Measurements from ENCODE around the gene LCAT.
"Not testable (repeated sequence)": the region's sequence is repeated elsewhere in the genome, so short reads cannot be mapped to it uniquely, and the experiment has no call there.

The LCAT gene

GRCh38 chr16:67940446-67941089 lies 3.4 kb downstream of the LCAT start:
- Histone ChIP-seq H3K4me3 (ENCODE audit: insufficient read depth, low read depth, low read length, poor library complexity, severe bottlenecking) (no peak overlapping the region), H3K36me3 (ENCODE audit: control insufficient read depth, insufficient read depth, low read length) (peaks cover 11% of the 10 kb centered on the region), H3K9me3 (ENCODE audit: control insufficient read depth, low read length) (no peaks in the 10 kb centered on the region), H3K27ac (ENCODE audit: insufficient read depth, low read length, poor library complexity, severe bottlenecking) (no peak overlapping the region), H3K4me1 (ENCODE audit: control insufficient read depth, insufficient read depth, low read length, poor library complexity, severe bottlenecking) (peaks cover 26% of the 10 kb centered on the region), H3K27me3 (replicated peaks; ENCODE audit: control insufficient read depth, insufficient read depth, low read length, poor library complexity, severe bottlenecking) (no peaks in the 10 kb centered on the region)
- DNase-seq: no peak

GRCh38 chr16:67939507-67940445 lies 4.1 kb downstream of the LCAT start:
- Histone ChIP-seq H3K4me1 (ENCODE audit: control insufficient read depth, insufficient read depth, low read length, poor library complexity, severe bottlenecking) (peaks cover 33% of the 10 kb centered on the region), H3K36me3 (ENCODE audit: control insufficient read depth, insufficient read depth, low read length) (peaks cover 9% of the 10 kb centered on the region), H3K4me3 (ENCODE audit: insufficient read depth, low read depth, low read length, poor library complexity, severe bottlenecking) (no peak overlapping the region), H3K27ac (ENCODE audit: insufficient read depth, low read length, poor library complexity, severe bottlenecking) (peak overlapping the region; percentile 46), H3K9me3 (ENCODE audit: control insufficient read depth, low read length) (no peaks in the 10 kb centered on the region), H3K27me3 (replicated peaks; ENCODE audit: control insufficient read depth, insufficient read depth, low read length, poor library complexity, severe bottlenecking) (no peaks in the 10 kb centered on the region)
- DNase-seq: peak in 1 of 3 donors; percentile 27

DNA sequence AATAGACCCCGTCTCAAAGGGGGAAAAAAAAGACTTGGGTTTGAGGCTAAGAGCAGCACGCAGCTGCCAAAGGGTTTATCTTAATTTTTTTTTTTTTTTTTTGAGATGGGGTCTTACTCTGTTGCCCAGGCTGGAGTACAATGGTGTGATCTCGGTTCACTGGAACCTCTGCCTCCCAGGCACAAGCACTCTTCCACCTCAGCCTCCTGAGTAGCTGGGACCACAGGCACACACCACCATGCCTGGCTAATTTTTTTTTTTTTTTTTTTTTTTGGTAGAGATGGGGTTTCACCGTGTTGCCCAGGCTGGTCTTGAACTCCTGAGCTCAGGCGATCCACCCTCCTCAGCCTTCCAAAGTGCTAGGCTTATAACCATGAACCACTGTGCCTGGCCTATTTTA lies 6.2 kb downstream of the LCAT start:
- Histone ChIP-seq H3K27ac (ENCODE audit: insufficient read depth, low read length, poor library complexity, severe bottlenecking) (peak overlapping the region; percentile 85), H3K4me1 (ENCODE audit: control insufficient read depth, insufficient read depth, low read length, poor library complexity, severe bottlenecking) (peaks cover 33% of the 10 kb centered on the region), H3K36me3 (ENCODE audit: control insufficient read depth, insufficient read depth, low read length) (peaks cover 13% of the 10 kb centered on the region)
- not testable (repeated sequence) for H3K4me3 ChIP-seq (ENCODE audit: insufficient read depth, low read depth, low read length, poor library complexity, severe bottlenecking); H3K27me3 ChIP-seq (replicated peaks; ENCODE audit: control insufficient read depth, insufficient read depth, low read length, poor library complexity, severe bottlenecking); DNase-seq; H3K9me3 ChIP-seq (ENCODE audit: control insufficient read depth, low read length)

GRCh38 chr16:67936880-67937605 lies 6.9 kb downstream of the LCAT start:
- Histone ChIP-seq H3K4me3 (ENCODE audit: insufficient read depth, low read depth, low read length, poor library complexity, severe bottlenecking) (peak overlapping the region; percentile 92), H3K4me1 (ENCODE audit: control insufficient read depth, insufficient read depth, low read length, poor library complexity, severe bottlenecking) (peaks cover 32% of the 10 kb centered on the region), H3K27me3 (replicated peaks; ENCODE audit: control insufficient read depth, insufficient read depth, low read length, poor library complexity, severe bottlenecking) (no peaks in the 10 kb centered on the region), H3K27ac (ENCODE audit: insufficient read depth, low read length, poor library complexity, severe bottlenecking) (peak overlapping the region; percentile 85), H3K9me3 (ENCODE audit: control insufficient read depth, low read length) (no peaks in the 10 kb centered on the region), H3K36me3 (ENCODE audit: control insufficient read depth, insufficient read depth, low read length) (peaks cover 19% of the 10 kb centered on the region)
- DNase-seq: peak; percentile 57 to 72 (median 61)

GRCh38 chr16:67936124-67936879 lies 7.6 kb downstream of the LCAT start, which contains the start of gene PSMB10:
Gene PSMB10, minus strand, starts transcription at chr16:67936850. Its CDS starts 101 bp downstream, at chr16:67936749.
- no peaks in the 10 kb centered on the region for H3K9me3 ChIP-seq (ENCODE audit: control insufficient read depth, low read length)
- H3K27ac ChIP-seq (ENCODE audit: insufficient read depth, low read length, poor library complexity, severe bottlenecking): peak within 1 kb of the TSS; percentile 85
- H3K27me3 ChIP-seq (replicated peaks; ENCODE audit: control insufficient read depth, insufficient read depth, low read length, poor library complexity, severe bottlenecking): no peaks in the 10 kb centered on the region
- peak in 1 of 3 donors; percentile 11 for DNase-seq
- H3K36me3 ChIP-seq (ENCODE audit: control insufficient read depth, insufficient read depth, low read length): peaks cover 24% of the 10 kb centered on the region
- peak within 1 kb of the TSS; percentile 92 for H3K4me3 ChIP-seq (ENCODE audit: insufficient read depth, low read depth, low read length, poor library complexity, severe bottlenecking)
- H3K4me1 ChIP-seq (ENCODE audit: control insufficient read depth, insufficient read depth, low read length, poor library complexity, severe bottlenecking): peaks cover 26% of the 10 kb centered on the region

GRCh38 chr16:67935402-67936123 lies 8.4 kb downstream of the LCAT start:
- H3K36me3 ChIP-seq (ENCODE audit: control insufficient read depth, insufficient read depth, low read length): peaks cover 24% of the 10 kb centered on the region
- DNase-seq: peak; percentile 93 to 96 (median 94)
- H3K4me3 ChIP-seq (ENCODE audit: insufficient read depth, low read depth, low read length, poor library complexity, severe bottlenecking): peak overlapping the region; percentile 92
- H3K27me3 ChIP-seq (replicated peaks; ENCODE audit: control insufficient read depth, insufficient read depth, low read length, poor library complexity, severe bottlenecking): no peaks in the 10 kb centered on the region
- no peaks in the 10 kb centered on the region for H3K9me3 ChIP-seq (ENCODE audit: control insufficient read depth, low read length)
- H3K4me1 ChIP-seq (ENCODE audit: control insufficient read depth, insufficient read depth, low read length, poor library complexity, severe bottlenecking): peaks cover 25% of the 10 kb centered on the region
- peak overlapping the region; percentile 85 for H3K27ac ChIP-seq (ENCODE audit: insufficient read depth, low read length, poor library complexity, severe bottlenecking)

DNA sequence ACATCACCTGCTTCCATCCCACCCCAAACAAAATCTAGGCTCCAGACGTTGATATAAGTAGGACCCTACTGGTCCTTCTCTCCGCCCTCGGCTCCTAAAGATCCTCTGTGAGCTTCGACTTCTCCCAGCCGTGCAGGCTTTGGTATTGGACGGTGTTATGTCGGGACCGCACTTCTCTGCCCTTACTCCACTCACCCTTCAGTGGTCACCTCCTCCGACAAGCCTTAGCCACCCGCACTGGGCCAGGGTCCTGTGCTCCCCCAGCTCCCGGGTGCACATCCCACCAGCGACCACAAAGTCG lies 8.9 kb downstream of the LCAT start:
- H3K36me3 ChIP-seq (ENCODE audit: control insufficient read depth, insufficient read depth, low read length): peaks cover 25% of the 10 kb centered on the region
- H3K4me1 ChIP-seq (ENCODE audit: control insufficient read depth, insufficient read depth, low read length, poor library complexity, severe bottlenecking): peaks cover 20% of the 10 kb centered on the region
- H3K27me3 ChIP-seq (replicated peaks; ENCODE audit: control insufficient read depth, insufficient read depth, low read length, poor library complexity, severe bottlenecking): no peaks in the 10 kb centered on the region
- no peak for DNase-seq
- H3K27ac ChIP-seq (ENCODE audit: insufficient read depth, low read length, poor library complexity, severe bottlenecking): peak overlapping the region; percentile 85
- H3K4me3 ChIP-seq (ENCODE audit: insufficient read depth, low read depth, low read length, poor library complexity, severe bottlenecking): peak overlapping the region; percentile 92
- no peaks in the 10 kb centered on the region for H3K9me3 ChIP-seq (ENCODE audit: control insufficient read depth, low read length)

DNA sequence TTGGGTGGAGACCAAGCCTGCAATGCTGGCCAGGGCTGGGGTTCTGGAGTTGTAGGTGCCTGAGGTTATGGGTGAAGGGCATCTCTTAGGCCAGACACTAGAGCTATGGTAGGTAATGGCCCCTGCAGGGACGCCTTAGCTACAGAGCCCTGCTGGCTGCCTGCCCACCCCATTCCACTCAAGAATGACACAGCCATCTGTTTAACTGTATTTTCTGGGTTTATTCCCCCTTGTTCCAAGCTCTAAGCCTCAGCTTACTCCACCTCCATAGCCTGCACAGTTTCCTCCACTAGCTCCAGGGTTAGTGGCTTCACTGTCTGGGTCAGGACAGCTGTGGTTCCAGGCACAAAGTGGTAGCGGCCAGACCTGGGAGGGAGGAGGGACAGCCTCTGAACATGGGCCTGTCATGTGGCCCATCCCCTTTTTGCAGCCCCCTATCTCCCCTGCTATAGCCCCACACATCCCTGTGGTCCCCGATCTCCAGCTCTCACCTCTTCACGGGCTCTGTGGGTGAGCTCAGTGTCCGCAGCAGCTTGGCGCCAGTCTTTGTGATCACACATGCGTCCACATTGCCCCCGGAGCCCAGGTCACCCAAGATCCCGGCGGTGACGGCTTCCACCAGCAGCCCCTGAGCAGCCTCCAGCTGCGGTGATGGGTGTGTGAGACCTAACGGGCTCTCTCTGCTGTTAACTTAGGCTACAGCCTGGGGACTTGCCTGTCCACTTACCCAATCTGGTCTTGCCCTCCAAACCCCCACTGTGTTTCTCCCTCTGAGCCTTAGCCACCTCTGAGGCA lies 9.4 kb downstream of the LCAT start:
- H3K36me3 ChIP-seq (ENCODE audit: control insufficient read depth, insufficient read depth, low read length): peaks cover 30% of the 10 kb centered on the region
- no peaks in the 10 kb centered on the region for H3K9me3 ChIP-seq (ENCODE audit: control insufficient read depth, low read length)
- DNase-seq: no peak
- no peak overlapping the region for H3K4me3 ChIP-seq (ENCODE audit: insufficient read depth, low read depth, low read length, poor library complexity, severe bottlenecking)
- H3K4me1 ChIP-seq (ENCODE audit: control insufficient read depth, insufficient read depth, low read length, poor library complexity, severe bottlenecking): peaks cover 15% of the 10 kb centered on the region
- peak overlapping the region; percentile 85 for H3K27ac ChIP-seq (ENCODE audit: insufficient read depth, low read length, poor library complexity, severe bottlenecking)
- H3K27me3 ChIP-seq (replicated peaks; ENCODE audit: control insufficient read depth, insufficient read depth, low read length, poor library complexity, severe bottlenecking): no peaks in the 10 kb centered on the region
